Mesangial cell (primary cell): ENCODE measurements around the gene CFAP91. TPM values are rescaled to one million over a fixed set of nuclear protein-coding genes. Genes with fewer than 3 reads are reported as not detected.

Experiments
- total RNA-seq: library from RNA; depleted of rRNA; stranded (reverse); fragments of >200 nt; gene quantifications from 2 replicates; pipeline ENCODE4 v1.2.3, GENCODE V29; 2015

Gene CFAP91
- total RNA-seq = 2.0 and 3.2 TPM in 2 replicates

GRCh38 chr3:119702530-119703527 lies at the start of gene CFAP91:
Gene CFAP91, plus strand, starts transcription at chr3:119703022. Its CDS starts 77 bp downstream, at chr3:119703099.

GRCh38 chr3:119660474-119661440 lies 42.1 kb upstream of the CFAP91 start, which contains the start of gene POPDC2:
Gene POPDC2, minus strand, starts transcription at chr3:119660589. Its CDS starts 166 bp downstream, at chr3:119660423.

GRCh38 chr3:119676771-119677640 lies 25.8 kb upstream of the CFAP91 start, which contains the start of gene COX17:
Gene COX17, minus strand, starts transcription at chr3:119677406. Its CDS starts 96 bp downstream, at chr3:119677310.

Other genes starting within 250 kb of the CFAP91 start
- 13.7 and 21.9 TPM in 2 replicates for gene TMEM39A, start 239.4 kb upstream of the CFAP91 start, total RNA-seq
- 8.5 TPM in 2 replicates for gene POGLUT1, start 234.1 kb upstream of the CFAP91 start, total RNA-seq
- 52.1 and 74.0 TPM in 2 replicates for gene TIMMDC1, start 204.5 kb upstream of the CFAP91 start, total RNA-seq
- not detected in 2 replicates for gene CD80, start 143.4 kb upstream of the CFAP91 start, total RNA-seq
- 5.4 and 8.1 TPM in 2 replicates for gene ADPRH, start 123.5 kb upstream of the CFAP91 start, total RNA-seq
- 0.16 and 3.9 TPM in 2 replicates for gene PLA1A, start 105.1 kb upstream of the CFAP91 start, total RNA-seq
- under 0.01 TPM in 1 of 2 replicates, not detected in the other for gene POPDC2, start 42.4 kb upstream of the CFAP91 start, total RNA-seq
- 6.7 and 22.8 TPM in 2 replicates for gene COX17, start 25.6 kb upstream of the CFAP91 start, total RNA-seq
- gene NR1I2, start 79.1 kb downstream of the CFAP91 start, total RNA-seq = under 0.01 and 0.16 TPM in 2 replicates